Central memory CD4-positive, alpha-beta T cell (primary cell): ENCODE measurements around the gene FUT8.
"Not testable (repeated sequence)": the region's sequence is repeated elsewhere in the genome, so short reads cannot be mapped to it uniquely, and the experiment has no call there.

Experiments used
- DNase-seq: peaks from one replicate; pipeline ENCODE4 v3.0.0; 2022

FUT8 gene

GRCh38 chr14:65627315-65627714, 214.8 kb downstream of the FUT8 start:
- no peak for DNase-seq

- DNase-seq = no peak
Measured at GRCh38 chr14:65628664-65629063, 216.1 kb downstream of the FUT8 start.

DNA sequence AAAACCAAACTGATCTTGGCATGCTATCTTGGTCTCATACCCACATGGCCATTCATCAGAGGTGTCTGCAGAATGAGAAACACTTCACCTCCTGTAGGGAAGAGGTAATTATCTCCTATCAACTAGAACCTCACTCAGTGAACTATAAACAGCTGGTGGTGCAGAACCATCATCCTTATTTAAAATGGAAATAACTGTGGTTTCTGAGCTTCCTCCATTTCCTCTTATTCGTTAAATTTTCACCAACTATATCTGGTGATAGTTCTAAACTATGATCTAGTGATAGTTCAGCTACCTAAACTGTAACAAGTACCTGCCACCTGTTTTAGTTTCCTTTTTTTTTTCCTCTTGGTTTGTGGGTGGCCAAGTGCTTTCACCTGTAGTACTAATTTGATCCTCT, 218.5 kb downstream of the FUT8 start:
- no peak for DNase-seq

DNA sequence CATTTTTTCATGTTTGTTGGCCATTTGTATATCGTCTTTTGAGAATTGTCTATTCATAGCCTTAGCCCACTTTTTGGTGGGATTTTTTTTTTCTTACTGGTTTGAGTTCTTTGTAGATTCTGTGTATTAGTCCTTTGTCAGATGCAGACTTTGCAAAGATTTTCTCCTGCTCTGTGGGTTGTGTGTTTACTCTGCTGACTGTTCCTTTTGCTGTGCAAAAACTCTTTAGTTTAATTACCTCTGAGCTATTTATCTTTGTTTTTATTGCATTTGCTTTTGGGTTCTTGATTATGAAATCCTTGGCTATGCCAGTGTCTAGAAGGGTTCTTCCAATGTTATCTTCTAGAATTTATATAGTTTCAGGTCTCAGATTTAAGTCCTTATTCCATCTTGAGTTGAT, 220.0 kb downstream of the FUT8 start:
- DNase-seq = no peak

GRCh38 chr14:65633666-65634065, 221.1 kb downstream of the FUT8 start:
- DNase-seq = not testable (repeated sequence)

DNA sequence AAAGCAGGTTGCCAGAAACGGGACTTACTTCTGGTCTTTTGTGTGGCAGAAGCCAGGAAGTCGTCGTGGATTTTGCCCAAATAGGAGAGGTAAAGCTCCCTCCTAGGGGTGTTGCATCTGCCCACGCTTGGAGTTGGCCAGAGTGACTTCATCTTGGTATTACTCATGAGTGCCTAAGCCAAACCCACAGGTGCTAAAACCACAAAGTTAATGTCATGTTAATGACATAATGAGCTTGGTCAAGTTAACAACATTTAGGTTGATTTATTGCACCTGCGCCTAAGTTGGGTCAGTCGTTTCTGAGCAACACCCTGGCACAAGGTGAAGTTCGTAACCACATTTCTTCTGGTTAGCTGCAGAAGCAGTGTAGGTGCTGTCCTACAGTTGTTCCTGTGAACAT, 225.2 kb downstream of the FUT8 start:
- no peak for DNase-seq

DNA sequence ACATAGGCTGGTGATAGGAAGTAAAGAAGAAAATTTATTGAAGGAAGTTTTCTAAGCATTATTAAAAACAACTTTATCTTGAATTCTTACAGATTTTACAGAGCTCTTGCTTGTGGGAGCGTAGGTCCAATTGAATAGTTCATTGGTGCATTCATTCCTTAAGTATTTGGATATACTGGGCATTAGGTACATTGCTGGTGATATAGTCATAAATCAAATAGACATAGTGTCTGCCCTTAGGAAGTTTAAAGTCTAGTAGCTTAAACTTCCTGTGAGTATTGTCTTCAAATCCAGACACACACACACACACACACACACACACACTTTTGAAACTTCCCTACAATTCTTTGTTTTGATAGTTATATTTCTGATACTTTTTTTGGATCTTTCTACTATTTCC, 226.7 kb downstream of the FUT8 start:
- no peak for DNase-seq

DNA sequence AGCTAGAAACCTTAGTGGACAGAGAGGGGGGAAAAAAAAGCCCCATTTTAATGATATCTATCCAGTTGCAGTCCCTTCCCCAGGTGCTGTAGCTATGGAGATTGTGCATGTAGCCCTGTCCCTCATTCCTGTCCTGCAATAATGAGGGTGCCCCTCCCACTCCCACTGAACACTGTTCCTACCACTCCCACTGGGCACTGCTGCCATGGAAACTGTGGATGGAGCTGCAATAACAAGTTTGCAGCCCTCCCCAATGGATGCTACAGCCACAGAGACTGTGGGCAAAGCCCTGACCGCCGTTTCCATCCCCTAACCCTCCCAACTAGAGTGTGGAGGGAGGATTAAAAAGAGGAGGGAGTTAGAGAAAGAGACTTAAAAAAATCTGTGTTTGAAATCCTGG, 238.3 kb downstream of the FUT8 start:
- no peak for DNase-seq

DNA sequence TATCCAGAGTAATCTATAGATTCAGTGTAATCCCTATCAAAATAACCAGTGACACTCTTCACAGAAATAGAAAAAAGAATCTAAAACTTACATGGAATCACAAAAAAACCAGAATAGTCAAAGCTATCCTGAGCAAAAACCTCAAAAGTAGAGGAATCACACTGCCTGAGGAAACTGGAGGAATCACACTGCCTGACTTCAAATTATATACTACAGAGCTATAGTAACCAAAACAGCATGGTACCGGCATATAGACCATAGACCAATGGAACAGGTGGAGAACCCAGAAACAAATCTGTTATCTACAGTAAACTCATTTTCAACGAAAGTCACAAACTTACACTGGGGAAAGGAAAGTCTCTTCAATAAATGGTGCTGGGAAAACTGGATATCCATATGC, 244.0 kb downstream of the FUT8 start:
- DNase-seq = no peak

- no peak for DNase-seq
Measured at GRCh38 chr14:65658202-65658601, 245.7 kb downstream of the FUT8 start.

- DNase-seq = no peak
Measured at GRCh38 chr14:65661865-65662264, 249.3 kb downstream of the FUT8 start.

GRCh38 chr14:65664436-65664835, 251.9 kb downstream of the FUT8 start:
- no peak for DNase-seq

GRCh38 chr14:65676361-65677014, 264.0 kb downstream of the FUT8 start:
- DNase-seq = no peak

GRCh38 chr14:65685572-65685971, 273.0 kb downstream of the FUT8 start:
- DNase-seq = no peak

GRCh38 chr14:65686761-65687160, 274.2 kb downstream of the FUT8 start:
- no peak for DNase-seq

GRCh38 chr14:65689070-65689469, 276.5 kb downstream of the FUT8 start:
- DNase-seq = no peak

- not testable (repeated sequence) for DNase-seq
Measured at GRCh38 chr14:65692566-65692965, 280.0 kb downstream of the FUT8 start.

GRCh38 chr14:65696801-65697200, 284.3 kb downstream of the FUT8 start:
- DNase-seq = no peak

DNA sequence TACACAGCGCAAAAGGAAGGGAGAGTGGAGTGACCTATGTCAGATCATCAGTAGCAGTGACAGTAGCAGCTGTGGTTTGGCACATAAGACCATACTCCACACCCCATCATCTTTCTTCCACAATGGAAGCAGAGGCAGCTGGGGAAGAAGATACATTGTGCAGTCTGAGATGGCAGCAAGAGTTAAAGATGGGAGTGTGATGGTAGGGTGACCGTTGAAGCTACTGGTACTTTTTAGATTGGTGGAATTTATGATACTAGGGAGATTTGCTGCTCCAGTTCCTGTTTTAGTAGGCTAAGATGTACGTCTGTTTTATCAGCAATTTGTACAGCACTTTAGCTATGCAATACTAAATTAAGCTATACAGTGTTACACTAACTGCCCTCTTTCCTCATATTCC, 291.0 kb downstream of the FUT8 start:
- DNase-seq = no peak

DNA sequence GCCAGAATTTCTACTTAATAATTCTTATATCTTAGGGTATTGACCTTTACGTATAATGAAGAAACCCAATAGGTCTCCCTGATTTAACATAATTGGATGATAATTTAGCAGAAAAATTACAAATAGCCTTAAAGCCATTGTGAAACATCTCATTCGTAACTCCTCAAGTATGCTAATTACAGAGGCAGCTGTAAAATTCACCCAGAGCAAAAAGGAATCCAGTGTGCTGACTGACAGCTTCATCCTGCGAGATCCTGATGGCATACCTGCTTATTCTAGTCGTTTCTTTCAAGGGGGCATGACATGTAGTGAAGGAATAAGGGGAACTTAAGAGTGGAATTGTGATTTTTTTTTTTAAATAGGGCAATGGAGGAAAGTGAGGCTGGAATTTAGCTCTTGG, 291.5 kb downstream of the FUT8 start:
- DNase-seq = no peak

GRCh38 chr14:65704437-65704836, 291.9 kb downstream of the FUT8 start:
- no peak for DNase-seq

- no peak for DNase-seq
Measured at GRCh38 chr14:65704850-65705249, 292.3 kb downstream of the FUT8 start.

GRCh38 chr14:65709576-65709975, 297.0 kb downstream of the FUT8 start:
- no peak for DNase-seq

GRCh38 chr14:65716813-65717212, 304.3 kb downstream of the FUT8 start:
- DNase-seq = not testable (repeated sequence)

DNA sequence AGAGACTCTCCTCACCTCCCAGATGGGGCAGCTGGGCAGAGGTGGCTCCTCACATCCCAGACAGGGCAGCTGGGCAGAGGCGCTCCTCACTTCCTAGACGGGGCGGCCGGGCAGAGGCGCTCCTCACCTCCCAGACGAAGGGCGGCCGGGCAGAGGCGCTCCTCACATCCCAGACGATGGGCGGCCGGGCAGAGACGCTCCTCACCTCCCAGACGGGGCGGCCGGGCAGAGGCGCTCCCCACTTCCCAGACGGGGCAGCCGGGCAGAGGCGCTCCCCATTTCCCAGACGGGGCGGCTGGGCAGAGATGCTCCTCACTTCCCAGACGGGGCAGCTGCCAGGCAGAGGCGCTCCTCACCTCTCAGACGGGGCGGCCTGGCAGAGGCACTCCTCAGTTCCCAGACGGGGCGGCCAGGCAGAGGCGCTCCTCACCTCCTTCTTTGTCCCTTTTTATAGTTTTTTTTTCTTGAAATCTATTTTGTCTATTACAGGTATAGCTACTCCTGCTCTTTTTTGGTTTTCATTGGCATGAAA, 304.9 kb downstream of the FUT8 start:
- not testable (repeated sequence) for DNase-seq
